GM19452 (cell line): ENCODE data around the gene PLCH1.

Source experiments
- ATAC-seq: cut with Tn5 transposase; IDR thresholded peaks from one replicate; pipeline ENCODE4 v1.9.1; 2021; ENCODE audit not compliant: unreplicated experiment

PLCH1 gene

DNA sequence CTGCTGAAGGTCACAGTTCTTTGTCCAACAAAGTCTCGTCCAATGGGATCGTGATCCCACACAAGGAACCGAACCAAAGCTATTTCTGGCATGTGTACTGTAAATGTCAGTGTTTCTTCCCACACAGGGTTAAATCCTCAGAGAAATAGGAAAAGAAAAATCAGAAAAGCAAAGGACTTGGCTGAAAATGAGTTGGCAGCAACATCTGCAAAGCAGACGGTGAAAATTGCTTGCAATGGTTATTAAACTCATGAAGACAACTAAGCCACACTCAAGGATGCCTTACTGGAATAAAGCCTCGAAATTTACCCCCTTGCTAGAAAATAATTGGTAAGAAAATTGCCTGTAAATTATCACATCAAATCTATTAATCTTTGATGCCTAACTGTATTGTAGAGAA lies 256.2 kb downstream of the PLCH1 start:
- ATAC-seq: no peak

DNA sequence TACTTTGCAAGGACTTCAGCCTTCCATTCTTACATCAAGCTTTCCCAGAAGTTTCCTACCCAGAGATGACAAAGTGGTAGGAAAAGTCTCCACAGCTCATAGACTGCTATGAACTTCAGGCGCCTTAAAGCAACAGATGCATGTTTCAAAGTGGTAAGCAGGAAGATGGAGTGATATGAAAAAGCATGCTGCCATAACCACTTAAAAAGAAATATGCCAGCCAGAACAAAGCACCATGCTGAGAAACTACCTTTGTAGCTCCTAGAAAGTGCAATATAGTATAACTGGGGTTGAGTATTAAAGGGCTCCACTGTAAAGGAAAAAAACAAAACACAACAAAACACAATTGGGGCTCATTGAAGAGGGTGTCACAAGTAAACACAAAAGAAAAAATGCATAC lies 259.0 kb downstream of the PLCH1 start:
- no peak for ATAC-seq

DNA sequence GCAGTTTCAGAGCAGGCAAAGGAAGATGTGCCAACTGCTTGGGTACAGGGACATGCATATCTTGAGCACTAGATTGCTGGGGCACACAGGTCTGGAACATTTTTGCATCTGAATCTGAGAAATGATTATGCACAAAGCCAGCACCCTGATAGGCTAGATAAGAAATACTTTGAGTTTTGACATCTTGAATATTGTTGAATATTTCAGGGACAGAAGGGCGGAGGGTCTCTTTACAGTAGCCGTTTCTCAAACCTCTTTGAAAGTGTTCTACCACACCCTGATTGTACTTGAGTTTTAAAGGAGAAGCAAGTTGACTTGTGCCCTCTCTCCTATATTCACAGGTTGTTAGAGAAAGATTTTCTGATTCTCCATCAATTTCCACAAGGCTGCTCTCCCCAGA lies 263.3 kb downstream of the PLCH1 start:
- no peak for ATAC-seq

DNA sequence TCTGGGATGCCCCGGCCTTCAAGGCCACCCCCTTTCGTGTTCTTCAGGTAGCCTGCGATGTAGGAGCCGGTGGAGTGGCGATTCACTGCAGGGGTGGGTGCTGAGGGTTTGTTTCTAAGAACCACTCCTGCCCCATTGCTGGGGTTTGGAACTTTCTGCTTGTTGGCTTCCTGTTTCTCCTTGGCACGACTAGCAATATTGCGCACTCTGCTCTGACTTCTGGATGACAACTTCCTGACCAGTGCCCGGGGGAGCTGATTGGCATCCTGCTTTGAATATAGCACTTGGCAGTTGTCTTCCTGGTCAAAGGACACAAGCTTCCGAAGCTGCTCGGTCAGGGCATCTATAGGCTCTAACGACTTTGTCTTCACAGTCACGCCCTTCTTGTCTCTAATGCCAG lies 263.8 kb downstream of the PLCH1 start:
- ATAC-seq: no peak

GRCh38 chr3:155465664-155466063 lies 279.2 kb downstream of the PLCH1 start:
- ATAC-seq: no peak

DNA sequence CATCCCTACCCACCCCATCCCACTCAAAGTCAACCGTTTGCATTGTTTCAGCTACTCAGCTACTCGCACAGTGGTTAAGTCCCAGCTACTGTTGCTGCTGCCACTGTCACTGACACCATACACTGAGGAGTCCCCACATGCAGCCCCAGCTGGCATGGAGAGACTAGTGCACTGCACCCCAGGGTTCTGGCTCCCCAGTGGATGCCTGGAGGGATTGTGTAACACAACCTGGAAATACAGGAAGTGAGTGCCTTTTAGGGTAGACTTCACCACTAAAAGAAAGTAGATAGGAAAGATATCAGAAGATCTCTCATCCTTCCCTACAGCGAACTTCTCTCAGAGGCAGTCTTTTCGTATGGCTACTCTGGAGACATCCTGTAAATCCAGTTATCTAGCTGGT lies 282.2 kb downstream of the PLCH1 start:
- ATAC-seq: no peak

GRCh38 chr3:155457591-155457990 lies 287.3 kb downstream of the PLCH1 start:
- no peak for ATAC-seq

DNA sequence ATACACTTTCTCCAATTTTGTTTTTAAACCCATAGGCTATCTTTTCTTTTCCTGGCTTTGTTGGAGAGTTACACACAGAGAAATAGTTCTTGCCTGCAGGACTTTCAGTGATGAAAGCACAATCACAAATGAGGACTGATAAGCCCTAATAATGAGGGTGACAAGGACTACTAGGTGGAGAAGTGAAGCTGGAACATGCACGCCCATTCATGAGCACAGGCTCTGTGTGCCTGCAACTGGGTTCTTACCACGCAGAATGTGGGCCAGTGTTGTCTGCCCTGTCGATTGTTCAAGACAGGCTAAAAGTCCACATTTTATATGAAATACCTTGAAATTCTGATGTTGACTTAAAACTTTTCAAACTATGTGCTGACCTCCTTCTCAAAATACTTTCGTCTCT lies 289.1 kb downstream of the PLCH1 start:
- no peak for ATAC-seq

DNA sequence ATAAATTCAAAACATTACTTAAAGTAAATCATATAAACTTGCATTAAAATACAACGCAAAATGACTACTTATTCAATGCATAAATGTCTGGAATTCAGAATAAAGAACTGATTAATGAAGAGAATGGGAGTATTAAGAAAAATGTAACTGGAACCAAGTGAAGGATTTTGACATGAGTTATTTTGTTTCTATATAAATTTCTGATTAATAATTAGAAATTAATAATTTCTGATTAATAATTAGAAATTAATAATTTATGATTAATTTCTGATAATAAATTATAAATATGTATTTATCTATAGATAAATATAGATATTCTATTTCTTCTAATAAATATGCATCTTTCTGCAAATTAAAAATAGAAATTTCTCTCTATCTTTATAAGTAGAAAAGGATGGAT lies 291.4 kb downstream of the PLCH1 start:
- no peak for ATAC-seq

DNA sequence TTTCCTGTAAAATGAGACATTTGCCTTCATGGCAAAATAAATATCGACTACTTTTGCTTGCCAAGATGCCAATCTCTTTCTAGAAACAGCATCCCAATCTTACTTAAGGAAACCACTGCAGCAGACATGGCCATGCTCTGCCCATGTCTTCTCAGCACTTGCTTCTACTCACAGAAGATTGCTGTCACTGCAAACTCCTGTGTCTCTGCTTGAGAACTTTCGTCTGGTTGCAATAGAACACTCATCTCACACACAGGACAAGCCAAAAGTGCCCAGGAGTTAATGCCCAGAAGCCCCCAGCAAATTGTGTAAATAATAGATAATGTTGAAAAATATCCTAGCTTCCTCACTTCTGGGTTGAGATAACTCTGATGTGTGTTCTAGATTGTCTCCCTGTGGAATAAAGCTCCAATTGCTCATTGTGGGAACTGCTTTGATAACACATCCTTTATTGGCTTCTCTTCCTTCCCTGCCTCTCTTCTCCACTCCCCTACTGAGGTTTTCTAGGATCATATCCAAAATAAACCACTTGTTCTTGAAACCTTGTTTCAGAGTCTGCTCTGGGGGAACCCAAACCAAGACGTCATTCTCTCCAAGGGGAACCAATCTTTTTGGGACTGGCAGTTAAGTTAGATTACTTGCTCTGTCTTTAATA lies 295.1 kb downstream of the PLCH1 start:
- ATAC-seq: no peak

GRCh38 chr3:155448531-155448930 lies 296.3 kb downstream of the PLCH1 start:
- no peak for ATAC-seq

DNA sequence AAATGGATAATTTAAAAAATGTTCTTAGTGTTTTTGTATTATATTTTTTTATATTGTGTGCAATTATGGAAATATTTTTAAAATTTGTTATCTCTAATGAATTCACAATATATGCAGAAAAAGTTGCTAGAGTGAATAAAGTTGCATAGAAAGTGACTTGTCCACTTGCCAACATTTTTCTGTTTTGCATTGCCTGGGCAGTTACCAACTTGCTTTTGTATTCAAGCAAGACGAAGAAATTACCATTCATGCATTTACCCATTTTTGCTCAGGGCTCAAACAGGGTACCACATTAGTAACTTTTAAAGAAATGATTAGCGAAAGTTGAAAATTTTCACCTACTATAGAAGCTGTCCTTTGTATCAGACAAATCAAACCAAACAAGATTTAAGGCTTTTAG lies 298.5 kb downstream of the PLCH1 start:
- ATAC-seq: no peak

DNA sequence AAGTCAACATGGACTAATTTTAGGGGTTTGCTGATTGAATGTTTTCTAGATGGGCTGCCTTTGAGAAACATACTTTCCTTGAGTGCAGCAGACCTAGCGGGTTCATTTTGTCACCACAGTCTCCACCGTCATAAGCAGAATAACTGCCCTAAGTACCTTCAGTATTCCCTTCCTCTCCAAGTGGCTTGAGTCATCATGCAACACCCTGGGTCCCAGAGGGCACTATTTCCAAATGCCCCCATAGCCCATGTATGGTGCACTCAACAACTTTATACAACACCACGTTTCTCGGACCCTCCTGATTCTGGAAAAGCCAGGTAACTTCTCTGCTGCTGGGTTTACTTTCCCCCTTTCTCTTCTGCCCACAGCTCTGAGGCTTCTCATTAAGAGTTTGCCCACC lies 300.1 kb downstream of the PLCH1 start:
- ATAC-seq: no peak

GRCh38 chr3:155443815-155444214 lies 301.1 kb downstream of the PLCH1 start:
- no peak for ATAC-seq

DNA sequence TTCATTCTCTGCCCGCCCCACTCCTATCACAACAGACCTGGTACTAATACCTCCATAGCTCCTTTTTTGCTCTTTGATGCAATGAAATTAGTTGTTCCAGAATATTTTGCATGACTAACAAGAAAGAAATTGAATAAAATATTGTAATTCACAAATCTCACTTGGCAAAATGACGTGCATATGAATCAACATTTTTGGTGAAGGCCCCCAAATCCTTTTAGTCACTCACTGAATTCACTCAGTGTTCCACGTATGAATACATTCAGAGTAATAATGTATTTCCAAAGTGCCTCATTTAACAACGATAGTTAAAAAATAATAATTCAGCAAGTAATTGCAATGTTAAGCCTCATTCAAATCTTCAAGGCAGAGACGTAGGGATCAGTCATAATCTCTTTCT lies 302.8 kb downstream of the PLCH1 start:
- ATAC-seq: no peak

DNA sequence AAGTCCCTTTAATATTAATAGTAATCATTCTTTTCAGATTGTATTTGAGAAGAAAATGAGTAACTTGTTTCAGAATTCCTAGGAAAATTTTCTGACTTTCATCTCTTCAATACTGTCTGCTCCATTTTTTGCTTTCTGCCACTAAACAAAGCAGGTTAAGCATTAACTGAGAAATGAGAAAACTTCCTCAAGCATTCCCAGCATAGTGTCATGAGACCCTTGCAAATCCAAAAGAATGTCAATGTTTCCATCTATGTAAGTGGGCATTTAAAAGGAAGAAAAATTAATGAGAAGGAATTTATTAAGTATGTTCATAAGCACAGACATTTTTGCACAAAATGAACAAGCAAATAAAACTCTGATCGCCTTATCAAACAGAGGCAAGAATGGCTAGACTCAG lies 303.4 kb downstream of the PLCH1 start:
- ATAC-seq: no peak

GRCh38 chr3:155441026-155441425 lies 303.8 kb downstream of the PLCH1 start:
- ATAC-seq: no peak

DNA sequence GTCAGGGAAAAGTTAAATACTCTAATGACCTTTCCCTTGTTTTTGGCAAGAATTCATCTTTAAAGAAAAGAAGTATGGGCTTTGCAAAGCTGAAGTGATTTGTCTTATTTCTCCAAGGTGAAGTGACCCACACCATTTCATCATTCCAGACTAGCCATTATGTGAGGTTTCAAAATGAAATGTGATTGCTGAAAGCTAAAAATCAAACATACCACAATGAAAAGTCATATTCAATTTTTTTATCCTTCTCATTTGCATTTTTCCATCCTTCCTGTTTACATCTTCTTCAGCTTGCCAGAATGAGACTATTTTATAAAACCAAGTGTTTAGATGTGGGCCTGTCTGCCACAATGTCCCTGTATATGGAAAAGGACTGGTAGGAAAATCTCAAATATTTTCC lies 309.1 kb downstream of the PLCH1 start:
- ATAC-seq: no peak

- no peak for ATAC-seq
Observed at GRCh38 chr3:155431856-155432570, 312.9 kb downstream of the PLCH1 start.

DNA sequence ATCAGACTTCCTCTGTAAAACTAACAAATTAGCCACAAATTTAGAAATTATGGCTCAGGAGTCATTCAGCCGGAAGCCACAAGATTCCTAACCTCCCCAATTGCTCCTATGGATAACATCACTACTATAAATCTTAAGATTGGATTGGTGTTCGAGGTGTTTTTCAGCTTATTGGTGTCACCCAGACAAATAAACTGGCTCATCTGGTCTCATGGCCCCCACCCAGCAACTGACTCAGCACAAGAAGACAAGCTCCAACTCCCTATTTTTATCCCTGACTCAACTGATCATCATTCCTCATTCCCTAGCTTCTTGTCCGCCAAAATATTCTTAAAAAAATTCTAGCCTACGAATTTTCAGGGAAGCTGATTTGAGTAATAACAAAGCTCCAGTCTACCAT lies 316.3 kb downstream of the PLCH1 start:
- no peak for ATAC-seq

GRCh38 chr3:155426524-155427230 lies 318.2 kb downstream of the PLCH1 start:
- no peak for ATAC-seq

- no peak for ATAC-seq
Observed at GRCh38 chr3:155425396-155425795, 319.5 kb downstream of the PLCH1 start.
